GM21576 (cell line): ENCODE measurements around the gene ESAM.
A peak's percentile ranks its signal among the peaks of the same experiment; 100 is the strongest.

ENCODE experiments used
- ATAC-seq: cut with Tn5 transposase; IDR thresholded peaks from one replicate; pipeline ENCODE4 v1.9.1; 2021; ENCODE audit warnings: mild to moderate bottlenecking, moderate library complexity; ENCODE audit not compliant: unreplicated experiment

ESAM gene

DNA sequence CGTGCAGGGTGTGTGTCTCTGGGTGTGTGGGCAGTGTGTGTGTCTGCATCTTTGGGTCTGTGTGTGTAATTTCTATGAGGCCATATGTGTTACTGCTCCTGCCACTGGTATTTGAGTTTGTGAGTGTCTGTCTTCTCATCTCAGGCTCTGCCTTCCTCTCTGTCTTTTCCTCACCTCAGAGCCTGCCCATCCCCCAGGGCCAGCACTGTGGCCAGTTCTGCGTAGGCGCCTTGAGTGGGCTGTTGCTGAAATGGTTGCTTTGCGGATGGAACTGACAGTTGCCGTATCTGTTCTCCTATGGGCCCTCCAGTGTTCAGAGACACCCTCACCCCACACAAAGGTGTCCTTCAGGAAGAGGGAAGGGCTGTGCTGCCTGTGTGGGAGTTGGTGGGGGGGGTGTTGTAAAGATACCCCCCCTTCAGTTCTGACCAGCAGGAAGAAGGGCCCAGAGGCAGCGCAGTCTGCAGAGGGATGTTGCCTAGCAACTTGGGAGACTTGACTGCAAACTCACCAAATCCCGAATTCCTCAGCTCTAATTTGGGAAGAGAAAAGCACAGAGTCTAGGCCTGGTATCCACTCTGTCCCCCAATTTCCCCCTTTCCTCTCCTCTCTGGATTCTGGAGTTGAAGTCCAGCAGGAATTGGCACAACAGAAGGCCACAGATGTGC lies 24.3 kb downstream of the ESAM start:
- ATAC-seq: no peak

DNA sequence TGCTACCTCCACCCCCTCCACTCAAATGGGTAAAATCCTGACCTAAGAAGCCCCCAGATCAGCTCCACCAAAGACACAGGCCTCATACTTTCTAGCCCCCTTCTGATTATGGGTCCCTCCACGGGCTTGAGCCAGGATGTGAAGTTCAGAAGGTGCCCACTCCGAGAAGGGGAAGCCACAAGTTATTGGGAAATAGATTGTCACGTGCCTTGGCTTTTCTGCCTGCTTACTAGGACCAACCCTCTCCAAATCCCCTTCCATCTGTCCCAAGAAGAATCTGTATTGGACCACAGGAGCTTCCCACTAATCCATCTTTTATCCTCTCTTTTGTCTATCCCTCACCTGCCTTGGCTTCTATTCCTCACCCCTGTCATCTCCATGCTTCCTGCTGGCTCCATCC lies 25.4 kb downstream of the ESAM start:
- ATAC-seq: no peak

DNA sequence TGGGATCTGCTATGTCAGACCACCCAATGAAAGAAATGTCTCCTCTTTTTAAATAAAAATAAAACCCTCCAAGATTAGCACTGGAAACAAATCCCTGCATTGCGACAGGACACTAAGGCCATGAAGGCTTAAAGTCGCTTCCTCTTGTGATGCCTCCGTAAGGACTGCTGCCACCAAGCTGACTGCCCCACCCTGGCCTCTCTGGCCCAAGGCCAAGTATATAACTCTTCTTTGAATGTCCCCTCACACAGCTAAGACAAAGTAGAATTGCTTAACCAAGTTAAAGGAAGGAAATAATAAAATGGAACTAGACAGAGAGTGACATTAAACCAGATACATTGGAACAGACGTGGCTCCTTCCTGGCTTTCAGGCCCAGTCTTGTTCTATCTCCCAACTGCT lies 29.9 kb downstream of the ESAM start:
- ATAC-seq: no peak

DNA sequence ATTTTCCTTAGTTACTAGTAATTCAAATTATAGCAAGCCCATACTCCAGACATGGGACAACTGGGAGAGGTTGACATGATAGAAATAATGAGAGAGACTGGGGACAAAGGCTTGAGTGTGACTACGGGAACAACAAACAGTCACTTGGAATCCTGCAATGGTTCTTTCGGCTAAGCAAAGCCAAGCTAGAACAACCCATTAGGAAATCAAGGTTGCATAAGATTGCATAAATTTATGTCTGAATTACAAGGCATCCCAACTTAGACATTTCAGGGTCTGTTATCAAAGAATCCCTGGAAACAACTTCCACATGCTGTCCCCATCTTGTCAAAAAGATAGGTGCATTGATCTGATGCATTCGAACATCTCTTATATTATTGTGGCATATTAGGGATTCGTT lies 32.5 kb downstream of the ESAM start:
- no peak for ATAC-seq

DNA sequence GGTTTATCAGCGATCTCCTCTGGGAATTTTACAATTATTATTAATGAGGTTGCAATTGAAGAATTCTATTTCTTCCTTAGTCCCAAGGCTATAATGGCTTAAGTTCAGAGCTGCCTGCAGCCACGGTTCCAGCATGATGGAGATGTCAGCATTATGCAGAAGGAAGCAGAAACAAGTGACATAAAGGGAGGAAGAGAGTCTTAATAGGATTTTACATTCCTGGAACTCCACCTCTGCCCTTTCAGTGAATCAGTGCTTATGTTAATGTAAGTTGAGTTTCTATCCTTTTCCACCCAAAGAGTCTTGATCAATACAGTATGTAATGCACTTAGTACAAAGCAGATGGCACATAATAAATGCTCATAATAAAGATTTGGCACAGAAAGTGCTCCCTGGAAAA lies 34.0 kb downstream of the ESAM start:
- ATAC-seq: no peak

DNA sequence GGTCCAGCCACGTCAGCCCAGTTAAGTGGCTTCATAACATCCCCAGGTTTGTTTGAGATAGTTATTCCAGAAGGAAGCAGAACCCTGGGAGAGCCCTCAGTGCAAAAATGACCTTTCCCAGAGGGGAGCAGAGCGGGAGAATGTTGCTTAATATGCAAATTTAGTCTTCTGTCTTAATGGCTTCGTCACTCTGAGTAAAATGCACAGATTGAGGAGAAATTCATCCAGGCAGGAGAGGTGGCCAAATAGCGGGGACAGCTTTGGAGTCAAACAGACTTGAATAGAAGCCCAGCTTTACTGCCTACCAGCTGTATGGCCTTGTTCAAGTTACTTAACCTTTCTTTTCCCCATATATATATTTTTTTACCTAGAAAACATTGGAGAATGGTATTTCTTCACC lies 34.6 kb downstream of the ESAM start:
- no peak for ATAC-seq

DNA sequence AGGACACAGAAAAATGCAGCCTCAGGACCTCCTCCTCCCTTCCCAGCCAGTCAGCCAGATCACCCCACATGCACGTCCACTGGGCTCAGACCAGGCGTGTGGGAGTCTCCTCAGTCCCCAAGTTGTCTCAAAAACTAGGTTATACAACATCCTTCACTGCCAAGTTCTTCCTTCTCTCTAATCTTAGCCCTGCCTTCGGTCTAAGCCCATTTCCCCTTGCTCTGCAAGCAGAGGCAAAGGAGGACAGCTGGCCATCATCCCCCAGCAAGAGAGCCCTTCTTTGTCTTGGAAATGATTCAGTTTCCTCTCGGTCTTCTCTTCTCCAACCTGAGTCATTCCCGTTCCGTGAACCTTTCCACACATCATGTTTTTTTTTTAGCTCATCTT lies 36.4 kb downstream of the ESAM start:
- ATAC-seq: peak; percentile 5

DNA sequence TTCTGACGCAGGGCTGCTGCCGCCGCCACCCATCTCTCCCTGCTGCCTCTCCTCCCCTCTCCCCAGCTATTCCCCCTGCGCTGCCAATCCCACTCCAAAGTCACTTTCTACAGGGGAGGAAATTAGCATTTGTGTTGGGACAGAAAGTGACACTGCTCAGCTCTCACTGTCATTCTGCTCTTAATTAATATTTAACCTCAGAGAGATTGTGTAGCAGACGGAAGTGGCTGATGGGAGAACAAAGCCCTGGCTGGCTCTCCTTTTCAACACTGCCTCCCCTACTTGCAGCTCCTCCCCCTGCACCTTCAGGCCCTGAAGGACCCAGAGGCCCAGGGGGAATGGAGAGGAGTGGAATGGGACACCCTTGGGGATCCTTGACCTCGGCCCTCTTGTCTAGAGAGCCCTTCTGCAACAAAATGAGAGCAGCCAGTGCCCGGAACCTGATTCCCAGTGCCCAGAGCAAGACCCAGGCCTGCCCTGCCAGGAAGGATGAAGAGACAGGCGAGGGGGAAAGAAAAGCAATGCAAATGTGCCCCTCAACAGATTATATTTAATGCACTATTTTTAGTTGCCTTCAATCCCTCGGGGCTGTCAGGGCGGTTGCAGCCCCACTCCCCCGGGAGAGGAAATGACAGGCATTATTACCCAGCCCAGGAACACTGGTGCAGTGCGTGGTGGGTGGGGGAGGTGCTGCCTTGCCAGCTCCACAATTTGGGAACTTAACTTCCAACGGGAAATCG lies 36.9 kb downstream of the ESAM start:
- peak; percentile 84 for ATAC-seq

DNA sequence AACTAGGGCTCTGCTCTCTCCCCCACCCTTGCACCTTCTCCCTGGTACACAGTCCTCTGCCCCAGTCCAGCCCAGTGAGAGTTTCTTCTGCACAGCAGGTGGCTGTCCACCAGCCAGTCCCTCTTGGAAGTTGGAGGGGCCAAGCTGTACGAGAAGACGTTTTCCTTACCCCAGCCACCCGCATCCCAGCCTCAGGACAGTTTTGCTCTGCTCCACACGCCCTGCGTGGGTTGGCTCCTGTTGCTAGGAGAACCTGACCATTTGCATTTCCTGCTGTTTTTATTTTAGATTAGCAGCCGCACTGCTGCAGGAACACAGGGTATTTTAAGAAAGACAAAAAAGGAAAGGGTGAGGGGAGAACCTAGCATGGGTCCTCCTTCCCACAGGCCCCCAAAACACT lies 39.9 kb downstream of the ESAM start:
- ATAC-seq: no peak

DNA sequence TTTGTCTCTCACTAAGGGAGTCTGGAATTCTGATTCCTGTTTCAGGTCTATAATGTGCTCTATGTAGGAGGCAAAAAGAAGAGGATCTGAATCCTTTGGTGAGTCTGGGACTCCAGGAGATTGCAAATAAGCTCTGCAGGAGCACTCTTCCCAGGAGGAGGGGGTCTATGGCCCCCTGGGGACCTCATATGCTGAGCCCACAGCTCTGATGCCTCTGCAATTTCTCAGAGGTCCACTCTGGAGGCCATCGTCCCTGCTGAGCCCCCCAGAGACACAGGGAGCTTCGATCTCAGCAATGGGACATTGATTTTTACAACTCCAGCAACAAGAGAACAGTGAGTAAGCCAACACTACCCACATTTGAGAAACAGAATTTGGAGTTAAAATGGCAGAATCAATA lies 42.6 kb downstream of the ESAM start:
- no peak for ATAC-seq

DNA sequence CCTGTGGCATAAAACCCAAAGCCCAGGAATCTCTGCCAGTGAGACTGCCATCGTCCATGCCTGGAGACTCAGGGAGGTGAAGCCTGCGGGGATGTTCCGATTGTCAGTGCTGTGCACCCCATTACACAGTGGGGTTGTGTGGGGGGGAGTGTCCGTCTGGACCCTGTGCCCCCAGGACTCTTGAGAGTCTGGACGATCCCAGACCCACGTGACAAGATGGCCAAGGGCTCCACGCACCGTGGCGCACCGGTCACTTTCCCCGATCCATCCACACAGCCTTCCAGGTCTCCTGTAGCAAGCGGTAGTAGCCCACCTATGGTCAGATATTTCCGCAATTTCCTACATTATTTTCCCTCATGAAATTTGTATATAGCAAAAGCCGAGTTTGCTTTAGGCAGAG lies 43.3 kb downstream of the ESAM start:
- no peak for ATAC-seq

DNA sequence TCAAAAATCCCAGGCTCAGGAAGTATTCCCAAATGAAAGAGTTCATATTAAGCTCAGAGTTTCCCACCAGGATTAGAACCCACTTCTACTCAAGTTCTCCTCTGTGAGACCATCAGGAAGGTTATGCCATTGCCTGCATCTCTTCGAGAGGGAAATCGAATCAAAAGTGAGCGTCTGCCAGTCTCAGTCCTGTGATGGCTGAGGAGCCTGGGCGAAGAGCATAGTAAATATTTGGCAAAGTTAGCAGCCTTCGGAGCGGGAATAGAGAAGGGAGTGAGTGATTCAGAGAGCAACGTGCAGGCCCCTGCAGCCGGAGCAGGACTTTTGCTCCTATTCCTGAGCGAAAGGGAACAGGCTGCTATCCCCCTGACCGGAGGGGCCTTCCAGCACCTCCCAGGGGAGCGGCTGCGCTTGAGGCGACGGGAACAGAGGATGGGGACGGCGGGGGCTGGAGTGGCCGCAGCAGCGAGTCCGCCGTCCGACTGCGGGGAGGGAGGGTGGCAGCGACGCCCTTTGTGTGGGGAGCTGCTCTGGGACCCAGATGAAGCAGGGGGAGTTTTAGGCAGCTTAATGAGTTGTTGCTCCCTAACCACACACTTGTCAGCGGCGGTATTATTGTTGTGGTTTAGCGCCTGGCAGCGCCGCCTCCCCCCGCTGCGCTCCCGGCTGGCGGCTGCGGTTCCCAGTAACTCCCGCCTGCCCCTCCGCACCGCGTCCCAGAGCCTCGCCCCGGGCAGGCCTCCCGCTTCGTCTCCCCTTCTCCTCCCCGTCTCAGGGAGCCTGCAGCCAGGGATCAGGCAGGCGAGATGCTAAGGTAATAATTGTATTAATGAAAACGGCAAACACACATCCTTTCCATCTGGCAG lies 44.1 kb downstream of the ESAM start:
- no peak for ATAC-seq

DNA sequence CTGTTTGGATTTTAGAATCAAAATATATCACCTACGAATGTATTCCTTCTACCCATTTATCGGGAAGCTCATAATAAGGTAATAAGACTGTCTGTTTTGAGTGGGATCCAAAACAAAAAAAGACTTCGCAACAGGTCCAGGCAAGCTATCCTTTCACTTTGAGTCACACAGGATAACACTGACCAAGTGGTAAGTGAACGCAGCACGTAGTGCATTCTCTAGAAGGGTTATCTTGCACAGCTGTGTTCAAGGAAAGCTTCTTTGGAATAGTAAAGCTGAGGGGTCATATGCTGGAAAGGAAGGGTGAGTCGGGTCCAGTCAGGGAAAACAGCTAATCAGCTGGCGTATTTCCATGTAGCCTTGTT lies 44.7 kb downstream of the ESAM start:
- ATAC-seq: no peak

DNA sequence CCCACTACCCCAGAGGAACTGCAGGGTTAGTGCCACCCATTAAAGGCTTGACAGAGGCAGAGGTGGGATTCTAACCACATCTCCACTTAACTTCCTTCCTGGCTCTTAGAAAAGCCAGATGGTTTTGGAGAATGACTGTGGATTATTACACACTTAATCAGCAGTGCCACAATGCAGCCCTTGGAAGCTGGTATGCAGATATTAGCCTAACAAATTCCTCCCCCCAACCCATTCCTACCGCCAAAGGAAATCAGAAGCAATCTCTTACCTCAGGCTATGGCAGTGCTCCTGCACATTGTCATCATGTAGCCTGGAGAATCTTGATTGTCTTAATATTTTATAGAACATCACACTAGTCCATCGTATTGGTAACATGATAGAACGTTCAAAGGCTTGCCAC lies 45.5 kb downstream of the ESAM start:
- no peak for ATAC-seq

DNA sequence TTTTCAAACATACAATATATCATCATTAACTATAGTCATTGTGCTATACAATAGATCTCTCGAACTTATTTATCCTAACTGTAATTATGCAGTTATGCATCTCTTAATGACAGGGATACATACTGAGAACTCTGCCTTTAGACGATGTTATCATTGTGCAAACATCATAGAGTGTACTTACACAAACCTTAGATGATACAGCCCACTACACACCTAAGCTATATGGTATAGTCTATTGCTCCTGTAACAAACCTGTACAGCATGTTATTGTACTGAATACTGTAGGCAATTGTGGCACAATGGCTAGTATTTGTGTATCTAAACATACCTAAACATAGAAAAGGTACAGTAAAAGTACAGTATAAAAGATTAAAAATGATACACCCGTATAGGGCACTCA lies 49.7 kb downstream of the ESAM start:
- ATAC-seq: no peak

DNA sequence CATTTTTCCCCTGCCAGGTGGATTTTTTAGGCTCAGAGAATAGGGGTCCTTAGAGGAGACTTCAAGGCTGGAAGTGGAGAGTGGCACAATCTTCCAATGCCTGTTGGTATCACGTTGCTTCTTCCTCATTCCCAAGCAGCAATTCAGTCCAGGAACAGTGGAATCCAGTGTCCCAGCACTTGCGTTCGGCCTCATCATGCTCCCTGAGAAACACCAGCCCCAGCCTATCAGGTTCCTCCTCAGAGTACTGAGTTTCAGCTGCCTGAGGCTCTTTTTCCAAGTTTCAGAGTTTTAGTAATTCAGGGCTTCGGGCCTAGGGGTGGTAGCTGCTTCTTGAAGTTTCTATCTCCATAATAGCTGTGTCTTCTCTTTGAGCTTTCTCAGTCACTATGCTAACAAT lies 54.3 kb downstream of the ESAM start:
- no peak for ATAC-seq
